Transverse colon (tissue), 4 donors: ENCODE measurements around the gene TNFSF9. TPM values are rescaled to one million over a fixed set of nuclear protein-coding genes. Genes with fewer than 3 reads are reported as not detected.
A peak's percentile ranks its signal among the peaks of the same experiment; 100 is the strongest.

Experiments
- DNase-seq: peaks from one replicate; pipeline ENCODE4 v3.0.0-alpha.2; 2019
- H3K27ac ChIP-seq, 4 donors: fragments of 200-600 bp; sonication (generic); 2 replicates each; pipeline ENCODE4 v1.5.1; 2016 to 2018; ENCODE audit warnings: inconsistent platforms in 4 of 4
- H3K27me3 ChIP-seq: fragments of 200-600 bp; sonication (generic); 2 replicates; pipeline ENCODE4 v1.5.1; 2017; ENCODE audit warnings: inconsistent platforms
- H3K36me3 ChIP-seq, 4 donors: fragments of 200-600 bp; sonication (generic); 2 replicates each; pipeline ENCODE4 v1.5.1; 2017 to 2019; ENCODE audit warnings: inconsistent platforms in 4 of 4
- H3K4me1 ChIP-seq, 4 donors: fragments of 200-600 bp; sonication (generic); 2 replicates each; pipeline ENCODE4 v1.5.1; 2017 to 2020; ENCODE audit warnings: inconsistent platforms in 4 of 4
- H3K4me3 ChIP-seq, 4 donors: fragments of 200-600 bp; sonication (generic); 1 replicate in 1 of 4; 2 replicates in 3 of 4; pipeline versions ENCODE4 v1.5.1 to v1.6.1; 2017 to 2019; ENCODE audit warnings: inconsistent platforms in 4 of 4
- H3K9me3 ChIP-seq, 2 donors: fragments of 200-600 bp; sonication (generic); 2 replicates each; pipeline ENCODE4 v1.5.1; 2017 to 2019; ENCODE audit warnings: inconsistent platforms in 2 of 2
- CTCF ChIP-seq, 5 experiments: fragments of 200-600 bp in 3 of 5; fragments of 450-650 bp in 2 of 5; sonication (generic) in 3 of 5; IDR thresholded peaks; 1 replicate in 2 of 5; 2 replicates in 3 of 5; pipeline ENCODE4 v1.5.1; 2016 to 2017; ENCODE audit warnings: antibody characterized with exemption in 5 of 5, inconsistent platforms in 3 of 5, mild to moderate bottlenecking in 2 of 5, moderate library complexity in 1 of 5
- EP300 ChIP-seq: sonication (generic); formaldehyde crosslinking; IDR thresholded peaks from one replicate; pipeline ENCODE4 v1.6.1; 2017; ENCODE audit warnings: antibody characterized with exemption, low read depth
- POLR2A ChIP-seq: fragments of 450-650 bp; IDR thresholded peaks from one replicate; pipeline ENCODE4 v1.6.1; 2016; ENCODE audit warnings: antibody characterized with exemption, mild to moderate bottlenecking, moderate library complexity
- POLR2AphosphoS5 ChIP-seq, 3 donors: sonication (generic); formaldehyde crosslinking; IDR thresholded peaks; one replicate each; pipeline ENCODE4 v1.6.1; 2016; ENCODE audit warnings: antibody characterized with exemption in 3 of 3
- WGBS, 2 donors: methylation state at CpG; one replicate each; pipeline ENCODE4 v1.1.5; 2018; ENCODE audit warnings: low coverage in 1 of 2; 5-methylcytosine and 5-hydroxymethylcytosine counted together
- in situ Hi-C, 4 donors: fragments of 200-750 bp; cut with MboI; loops; one replicate each; pipeline versions ENCODE4 v1.15.0 to v1.15.1; 2017; ENCODE audit warnings: low sequenced_read_pairs in 3 of 4, low pct_ligation_motif_present in 1 of 4, low pct_unique_long_range_greater_than_20kb in 1 of 4
- intact Hi-C: fragments of 100-400 bp; cut with DNase I; formaldehyde crosslinking; loops from one replicate; pipeline ENCODE4 v1.15.1; 2023; ENCODE audit warnings: low total_unique reads
- total RNA-seq, 4 donors: library from RNA; depleted of rRNA; stranded (reverse); fragments of >200 nt; gene quantifications; one replicate each; pipeline ENCODE4 v1.1.0, GENCODE V29; 2016

TNFSF9 gene
- total RNA-seq, 4 donors from 2014 or later: 0.95 to 2.7 TPM; not detected in 2

GRCh38 chr19:6516659-6517291 is 14.1 kb upstream of the TNFSF9 start:
- peak overlapping the region; percentile 68 to 81 (median 72) for H3K27ac ChIP-seq

GRCh38 chr19:6518145-6518911 is 12.5 kb upstream of the TNFSF9 start:
- Histone ChIP-seq H3K9me3 (no peaks in the 10 kb centered on the region), H3K4me1 (peaks cover 0 to 10% (median 5%) of the 10 kb centered on the region in 4 donors), H3K36me3 (no peaks in the 10 kb centered on the region), H3K27me3 (no peaks in the 10 kb centered on the region), H3K27ac (no peak overlapping the region), H3K4me3 (no peak overlapping the region)
- in situ Hi-C loops (loop anchor here (10.0 to 25.0 kb wide), 5 partner anchors 106 to 346 kb away; no protein-coding TSS in a partner anchor), intact Hi-C loops (loop anchor here (10.0 kb wide), 1 partner anchor 346 kb away; no protein-coding TSS in a partner anchor)
- no peak for DNase-seq
- 39 to 58% methylated on average over 11 to 14 of the region's 14 CpGs for WGBS, 2 donors
- TF ChIP-seq POLR2AphosphoS5 (IDR thresholded peaks at IDR 0.05): no peak
- no peak for TF ChIP-seq POLR2A
- TF ChIP-seq CTCF (IDR thresholded peaks at IDR 0.05): no peak
- no peak for TF ChIP-seq EP300

More at GRCh38 chr19:6516659-6517291, 14.1 kb upstream of the TNFSF9 start:
- H3K27me3 ChIP-seq: no peaks in the 10 kb centered on the region
- in situ Hi-C loops (loop anchor here (10.0 to 25.0 kb wide), 5 partner anchors 108 to 348 kb away; no protein-coding TSS in a partner anchor), intact Hi-C loops (loop anchor here (10.0 kb wide), 1 partner anchor 348 kb away; no protein-coding TSS in a partner anchor)
- peaks cover 0 to 10% (median 5%) of the 10 kb centered on the region in 4 donors for H3K4me1 ChIP-seq
- H3K4me3 ChIP-seq: peak overlapping the region; percentile 41 to 62 (median 61)
- H3K9me3 ChIP-seq: no peaks in the 10 kb centered on the region
- DNase-seq: peak; percentile 93
- TF ChIP-seq CTCF (IDR thresholded peaks at IDR 0.05) (peak; percentile 96 to 99 (median 97)), POLR2AphosphoS5 (IDR thresholded peaks at IDR 0.05) (no peak)
- 0 to 1% methylated on average over 1 to 22 of the region's 38 CpGs for WGBS, 2 donors
- no peaks in the 10 kb centered on the region for H3K36me3 ChIP-seq

GRCh38 chr19:6519289-6519688 is 11.5 kb upstream of the TNFSF9 start:
- intact Hi-C loops: loop anchor here (10.0 kb wide), 1 partner anchor 346 kb away; no protein-coding TSS in a partner anchor

More at GRCh38 chr19:6519289-6519688, 11.5 kb upstream of the TNFSF9 start:
- TF ChIP-seq POLR2AphosphoS5 (IDR thresholded peaks at IDR 0.05): no peak
- no peak for TF ChIP-seq EP300
- no peak for TF ChIP-seq CTCF (IDR thresholded peaks at IDR 0.05)
- no peak for TF ChIP-seq POLR2A
- Histone ChIP-seq H3K27me3 (no peaks in the 10 kb centered on the region), H3K27ac (no peak overlapping the region), H3K4me3 (no peak overlapping the region), H3K9me3 (no peaks in the 10 kb centered on the region), H3K4me1 (peaks cover 0 to 10% (median 5%) of the 10 kb centered on the region in 4 donors), H3K36me3 (no peaks in the 10 kb centered on the region)
- in situ Hi-C loops: loop anchor here (10.0 to 25.0 kb wide), 5 partner anchors 106 to 346 kb away; no protein-coding TSS in a partner anchor
- DNase-seq: no peak
- WGBS, 2 donors: 23% methylated on average over 2 of the region's 2 CpGs; no CpG with 5 or more reads in 1 of the 2 donors
